ENCODE measurements around the gene C19orf81. TPM values are rescaled to one million over a fixed set of nuclear protein-coding genes. Genes with fewer than 3 reads are reported as not detected.

C19orf81 gene
- total and polyA plus RNA-seq, 2 of the 8 experiments (the other 6 are each of a cell fraction or from before 2014, with no cell fraction given), result 11.7 to 13.0 TPM

GRCh38 chr19:50702158-50702870, 53.1 kb downstream of the C19orf81 start:
- no peak overlapping the region for H4K91ac ChIP-seq (replicated peaks; ENCODE audit: insufficient read length, low read length)
- H2BK12ac ChIP-seq (ENCODE audit: low read depth, low read length), result no peak overlapping the region
- H3K36me3 ChIP-seq (ENCODE audit: control insufficient read depth in 2 of 4, insufficient read depth in 4 of 4, low read length in 3 of 4), result no peaks in the 10 kb centered on the region
- no peak overlapping the region for H3K4ac ChIP-seq (replicated peaks; ENCODE audit: insufficient read length, low read depth, low read length)
- no peak overlapping the region for H4K5ac ChIP-seq (ENCODE audit: insufficient read length, low read depth, low read length)
- ChIA-PET POLR2A (ENCODE audit: partially characterized antibody) (interaction anchor here (0.5 to 5.4 kb wide), 5 partner anchors 15 to 356 kb away, joined by 3 to 34 read pairs (median 3); no protein-coding TSS in a partner anchor), CTCF (ENCODE audit: partially characterized antibody) (interaction anchor here (0.8 to 7.0 kb wide), 11 partner anchors 10 to 345 kb away, joined by 3 to 170 read pairs (median 16); partner anchors contain the start of genes CLEC11A and SHANK1)
- peaks cover 0 to 3% (median 0%) of the 10 kb centered on the region in 4 experiments; a peak in 3 of 7 replicates for H3K4me1 ChIP-seq (replicated peaks in 1 of 4; ENCODE audit: control insufficient read depth in 3 of 4, insufficient read depth in 4 of 4, low read length in 3 of 4)
- H2BK15ac ChIP-seq (ENCODE audit: low read length), result no peak overlapping the region
- H4K20me1 ChIP-seq (replicated peaks in 1 of 2; ENCODE audit: control insufficient read depth in 1 of 2, insufficient read depth in 2 of 2, low read length in 2 of 2), result peaks cover 0 to 4% of the 10 kb centered on the region in 2 experiments
- H3K4me3 ChIP-seq (ENCODE audit: extremely low read depth in 1 of 4, insufficient read depth in 2 of 4, low read depth in 3 of 4, low read length in 4 of 4), result no peak overlapping the region
- no peak overlapping the region for H3K9ac ChIP-seq (replicated peaks in 1 of 4; ENCODE audit: extremely low read depth in 1 of 4, low read depth in 3 of 4, low read length in 3 of 4)
- H3K4me2 ChIP-seq (ENCODE audit: insufficient read depth in 1 of 2, low read depth in 2 of 2, low read length in 2 of 2), result no peak overlapping the region
- no peaks in the 10 kb centered on the region for H3K9me3 ChIP-seq (ENCODE audit: insufficient read depth in 2 of 2, low read depth in 1 of 2, low read length in 1 of 2)
- DNase-seq (ENCODE audit: low read depth in 1 of 2, low spot score in 2 of 2) (no peak), FAIRE-seq (no peak)
- peaks cover 0 to 34% (median 25%) of the 10 kb centered on the region in 4 experiments; a peak in 6 of 7 replicates for H3K27me3 ChIP-seq (replicated peaks in 1 of 4; ENCODE audit: control insufficient read depth in 3 of 4, extremely low read depth in 1 of 4, insufficient read depth in 3 of 4, low read length in 3 of 4)
- no peaks in the 10 kb centered on the region; the same call in 1 of the 2 replicates for H3K79me1 ChIP-seq (ENCODE audit: low read depth, low read length)
- H3K18ac ChIP-seq (ENCODE audit: extremely low read depth, low read length), result no peak overlapping the region
- no peak overlapping the region for H4K8ac ChIP-seq (ENCODE audit: extremely low read depth, insufficient read depth, low read length)
- peaks cover 6% of the 10 kb centered on the region; the same call in 1 of the 2 replicates for H3K23me2 ChIP-seq (ENCODE audit: low read depth, low read length)
- no peak overlapping the region for H3K27ac ChIP-seq (ENCODE audit: low read depth, low read length)
- H3K23ac ChIP-seq (ENCODE audit: insufficient read length), result no peak overlapping the region
- no peaks in the 10 kb centered on the region for H3K79me2 ChIP-seq (ENCODE audit: control insufficient read depth in 1 of 2, insufficient read depth in 2 of 2, low read length in 2 of 2)
- no peak overlapping the region for H2BK5ac ChIP-seq (ENCODE audit: low read depth, low read length)
- H2AFZ ChIP-seq (ENCODE audit: low read length), result no peak overlapping the region
- H2BK20ac ChIP-seq (ENCODE audit: low read length), result no peak overlapping the region
- H3K56ac ChIP-seq (replicated peaks; ENCODE audit: insufficient read length, low read depth, low read length), result no peak overlapping the region
- 84% methylated on average over 9 of the region's 23 CpGs; no CpG with 5 or more reads in 1 of the 2 experiments for WGBS, 2 experiments (ENCODE audit: extremely low coverage in 1 of 2, insufficient coverage in 1 of 2, insufficient read length in 1 of 2, insufficient replicate concordance in 2 of 2, low coverage in 1 of 2, low lambda C conversion rate in 2 of 2, missing lambda C conversion rate in 1 of 2)
- no peak overlapping the region for H2AK5ac ChIP-seq (ENCODE audit: low read depth, low read length)
- no peak overlapping the region for H3K14ac ChIP-seq (ENCODE audit: insufficient read length)
- no peak overlapping the region for H2BK120ac ChIP-seq (replicated peaks; ENCODE audit: low read depth, low read length)
- TF ChIP-seq FOSL1 (IDR thresholded peaks at IDR 0.05; ENCODE audit: insufficient read depth, low read depth, low read length) (no peak), TCF12 (IDR thresholded peaks at IDR 0.05; ENCODE audit: low read depth, low read length) (no peak), TEAD4 (IDR thresholded peaks at IDR 0.05; ENCODE audit: low read depth, low read length) (no peak), EGR1 (IDR thresholded peaks at IDR 0.05; ENCODE audit: borderline replicate concordance, low read depth, low read length) (no peak), CHD1 (IDR thresholded peaks at IDR 0.05; ENCODE audit: low read depth, low read length) (no peak), CBX5 (IDR thresholded peaks at IDR 0.05; ENCODE audit: low read depth, low read length) (no peak), ATF2 (IDR thresholded peaks at IDR 0.05; ENCODE audit: low read length) (no peak), SP4 (IDR thresholded peaks at IDR 0.05; ENCODE audit: low read length) (no peak), TAF1 (IDR thresholded peaks at IDR 0.05; ENCODE audit: low read depth, low read length) (no peak), E2F6 (IDR thresholded peaks at IDR 0.05) (no peak), CHD2 (IDR thresholded peaks at IDR 0.05; ENCODE audit: low read length) (no peak)
